Loucy (cell line): ENCODE results near the gene CHAF1B.

Source experiments
- CTCF ChIP-seq: fragments of 200-600 bp; sonication (generic); conservative IDR thresholded peaks from 2 replicates; pipeline ENCODE4 v1.5.1; 2014; ENCODE audit warnings: mild to moderate bottlenecking, antibody characterized with exemption, low read length
- EZH2phosphoT487 ChIP-seq: fragments of 200-600 bp; IDR thresholded peaks from 2 replicates; pipeline ENCODE4 v1.6.1; 2018; ENCODE audit warnings: antibody characterized with exemption, mild to moderate bottlenecking, moderate library complexity, borderline replicate concordance

- no peak for TF ChIP-seq CTCF
- TF ChIP-seq EZH2phosphoT487 = no peak
Measured at GRCh38 chr21:36452281-36452825, 67.2 kb downstream of the CHAF1B start.
